Measurements from ENCODE around the gene RNF220.
"Not testable (repeated sequence)": the region's sequence is repeated elsewhere in the genome, so short reads cannot be mapped to it uniquely, and the experiment has no call there.

The RNF220 gene

DNA sequence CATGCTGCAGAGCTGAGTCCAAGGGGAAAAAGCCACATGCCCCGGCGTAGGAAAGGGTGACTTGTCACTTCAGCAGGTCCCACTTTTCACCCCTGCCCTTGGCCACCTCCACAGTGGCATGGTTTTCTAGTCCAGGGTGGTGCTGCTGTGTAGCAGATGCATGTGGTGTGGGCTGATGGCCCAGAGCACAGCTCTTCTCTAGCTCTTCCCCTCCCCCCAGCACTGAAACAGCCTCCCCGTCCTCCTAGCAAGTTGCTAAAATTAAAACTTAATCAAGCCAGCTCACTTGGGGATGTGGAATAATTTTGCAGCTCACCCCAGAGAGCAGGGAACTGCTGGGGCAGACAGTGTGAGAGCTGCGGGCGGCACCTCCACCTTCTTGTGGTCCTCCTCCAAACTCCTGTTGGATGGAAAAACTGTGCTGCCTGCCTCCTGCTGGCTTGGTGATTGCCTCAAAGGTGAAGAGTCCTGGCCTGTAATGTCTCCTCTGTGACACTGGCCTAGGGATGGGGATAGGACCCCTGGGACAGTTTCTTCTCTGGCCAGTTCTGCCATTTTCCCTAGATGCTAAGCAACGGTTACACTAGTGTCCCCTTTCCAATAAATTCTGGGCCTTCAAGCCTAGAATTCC is 91.6 kb downstream of the RNF220 start:
- DNase-seq (ENCODE audit: low read depth), result no peak

DNA sequence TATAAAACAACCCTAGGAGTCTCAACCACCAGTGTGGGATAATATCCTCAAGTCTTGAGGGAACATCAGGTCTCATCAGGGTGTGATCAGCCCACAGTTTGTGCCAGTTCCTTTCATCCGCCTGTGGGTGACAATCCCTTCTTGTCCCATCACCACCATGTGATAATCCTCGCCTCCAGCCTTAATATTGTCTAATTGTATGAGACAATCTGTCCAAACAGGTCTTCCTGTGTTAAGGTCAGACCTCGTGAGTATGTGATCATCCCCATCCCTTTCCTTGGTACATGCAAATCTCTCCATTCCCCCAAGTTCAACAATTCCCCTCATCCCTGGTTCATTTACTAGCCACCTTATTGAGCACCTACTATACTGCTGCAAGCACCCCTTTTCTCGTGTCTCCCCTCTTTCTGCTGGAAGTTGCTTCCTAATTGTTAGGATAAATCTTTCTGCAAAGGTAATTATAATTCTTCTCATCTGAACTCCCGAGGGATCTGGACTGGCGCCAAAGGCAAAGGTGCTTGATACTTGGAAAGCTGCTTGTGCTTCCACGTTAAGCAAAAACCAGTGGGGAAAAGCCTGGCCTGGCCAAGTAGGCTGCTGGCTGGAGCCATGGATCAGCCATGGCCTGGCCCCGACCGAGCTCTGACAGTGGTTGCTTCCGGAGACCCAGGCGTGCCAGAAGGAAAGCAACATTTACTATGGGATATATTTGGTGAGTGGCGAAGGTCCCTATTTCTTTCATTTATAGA is 92.5 kb downstream of the RNF220 start:
- no peak for DNase-seq (ENCODE audit: low read depth)

- DNase-seq (ENCODE audit: low read depth), result no peak
These were observed 94.3 kb downstream of the RNF220 start for GRCh38 chr1:44499306-44499705.

GRCh38 chr1:44500181-44501046 is 95.4 kb downstream of the RNF220 start:
- DNase-seq (ENCODE audit: low read depth), result no peak

DNA sequence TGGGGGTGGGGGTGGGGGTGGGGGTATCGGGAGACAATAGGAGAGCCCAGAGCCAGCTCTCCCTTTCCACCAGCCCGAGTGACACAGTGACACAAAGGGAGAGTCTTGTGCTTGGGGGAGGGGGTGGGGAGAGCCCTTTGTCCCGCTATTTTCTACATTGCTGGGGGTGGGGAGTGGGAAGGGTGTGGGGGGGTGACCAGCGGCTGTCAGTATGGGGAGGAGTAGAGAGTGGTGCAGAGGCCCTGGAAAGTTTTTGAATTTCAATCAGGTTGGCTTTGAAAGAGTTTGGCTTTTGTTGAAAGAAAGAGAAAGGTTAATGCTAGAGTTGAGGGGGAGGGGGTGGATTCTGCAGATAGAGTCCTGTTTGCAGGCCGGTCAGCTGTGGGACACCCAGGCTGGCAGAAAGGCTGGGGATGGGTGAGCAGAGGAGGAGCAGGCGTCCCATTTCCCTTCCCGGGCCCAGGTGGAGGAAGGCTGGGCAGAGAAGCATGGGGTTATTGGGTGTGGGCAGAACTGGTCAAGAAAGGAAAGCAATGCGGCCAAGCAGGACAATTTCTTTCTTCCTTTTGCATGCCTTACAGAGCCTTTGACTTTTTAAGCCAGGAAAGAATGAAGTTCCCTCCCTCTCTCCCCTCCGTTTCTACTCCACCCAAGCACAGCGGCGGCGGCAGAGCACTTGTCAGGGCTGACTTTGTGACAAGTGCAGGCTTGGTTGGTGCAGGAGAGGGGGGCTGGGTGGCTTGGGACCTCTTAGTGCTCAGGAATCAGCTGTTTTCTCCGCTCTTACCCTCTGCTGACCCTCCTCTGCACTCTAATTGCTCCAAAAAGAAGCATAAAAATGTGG is 96.2 kb downstream of the RNF220 start:
- DNase-seq (ENCODE audit: low read depth), result no peak

DNA sequence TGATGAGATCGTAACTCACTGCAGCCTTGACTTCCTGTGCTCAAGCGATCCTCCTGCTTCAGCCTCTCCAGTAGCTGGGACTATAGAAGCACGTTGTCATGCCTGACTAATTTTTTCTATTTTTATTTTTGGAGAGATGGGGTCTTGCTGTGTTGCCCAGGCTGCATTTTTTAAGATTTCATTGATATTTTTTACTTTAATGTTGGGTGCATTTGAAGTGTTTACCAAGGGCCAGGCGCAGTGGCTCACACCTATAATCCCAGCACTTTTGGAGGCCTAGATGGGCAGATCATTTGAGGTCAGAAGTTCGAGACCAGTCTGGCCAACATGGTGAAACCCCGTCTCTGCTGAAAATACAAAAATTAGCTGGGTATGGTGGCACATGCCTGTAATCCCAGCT is 97.8 kb downstream of the RNF220 start:
- DNase-seq (ENCODE audit: low read depth), result not testable (repeated sequence)

GRCh38 chr1:44503625-44504024 is 98.6 kb downstream of the RNF220 start:
- DNase-seq (ENCODE audit: low read depth), result no peak

GRCh38 chr1:44505210-44505993 is 100.3 kb downstream of the RNF220 start:
- DNase-seq (ENCODE audit: low read depth), result no peak

- no peak for DNase-seq (ENCODE audit: low read depth)
These were observed 102.7 kb downstream of the RNF220 start for GRCh38 chr1:44507490-44508396.

DNA sequence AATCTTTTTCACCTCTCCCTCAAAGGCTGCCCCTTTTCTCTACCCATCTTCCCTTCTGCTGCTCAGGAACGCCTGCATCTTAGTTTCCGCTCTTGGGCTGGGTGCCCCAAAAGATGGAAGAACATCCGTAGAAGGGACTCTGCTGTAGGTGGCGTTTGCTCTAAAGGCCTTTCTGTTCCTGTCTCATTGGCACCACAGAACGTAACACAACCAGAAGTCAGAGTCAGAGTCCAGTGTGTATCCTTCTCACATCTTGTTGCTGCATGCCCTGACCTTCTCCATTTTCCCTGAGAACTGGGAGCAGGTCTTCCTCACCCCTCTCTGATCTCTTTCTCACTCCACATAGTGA is 103.3 kb downstream of the RNF220 start:
- DNase-seq (ENCODE audit: low read depth), result no peak

DNA sequence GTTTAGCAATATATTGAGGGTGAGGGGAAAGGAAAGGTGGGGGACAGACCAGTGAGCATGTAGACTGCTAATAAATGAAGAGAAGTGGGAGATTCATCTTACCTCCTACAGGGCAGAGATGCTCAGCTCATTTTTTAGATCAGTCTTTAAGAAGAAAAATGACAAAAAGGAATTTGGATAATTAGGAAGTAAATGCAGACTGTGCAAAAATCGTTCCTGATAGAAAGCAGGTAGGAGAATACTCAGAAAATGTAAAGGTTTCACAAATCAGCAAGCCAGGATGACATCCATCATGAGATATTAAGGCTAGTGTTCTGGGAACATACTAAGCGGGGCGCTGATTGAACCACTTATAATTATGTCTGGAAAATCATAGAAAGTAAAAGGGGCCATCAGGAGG is 106.3 kb downstream of the RNF220 start:
- DNase-seq (ENCODE audit: low read depth), result no peak

GRCh38 chr1:44511769-44512168 is 106.7 kb downstream of the RNF220 start:
- no peak for DNase-seq (ENCODE audit: low read depth)

DNA sequence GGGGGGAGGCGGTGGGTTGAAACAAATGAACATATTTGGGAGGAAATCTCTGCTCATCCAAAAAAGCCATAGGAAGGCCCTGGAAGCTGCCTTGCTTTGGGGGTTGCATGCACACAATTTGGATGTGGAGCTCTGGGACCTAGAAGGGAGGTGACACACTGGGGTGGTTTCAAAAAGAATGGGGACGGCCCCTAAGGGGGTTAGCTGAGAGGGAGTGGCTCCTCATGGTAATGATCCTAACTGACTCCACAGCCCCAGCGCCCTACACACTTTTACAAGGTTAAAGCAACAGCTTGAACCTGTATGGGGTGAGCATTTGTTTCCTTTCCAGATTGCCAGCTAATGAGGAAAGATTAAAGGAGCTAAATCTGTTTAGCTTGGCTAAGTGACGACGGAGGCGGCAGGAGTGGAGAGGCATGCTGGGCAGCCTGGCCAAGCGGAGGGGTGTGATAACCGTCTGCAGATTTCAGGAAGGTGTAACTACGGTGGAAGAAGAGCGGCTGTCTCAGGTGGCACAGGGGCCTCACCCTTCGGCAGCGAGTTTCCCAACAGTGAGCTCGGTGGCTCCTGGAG is 107.3 kb downstream of the RNF220 start:
- DNase-seq (ENCODE audit: low read depth), result no peak

DNA sequence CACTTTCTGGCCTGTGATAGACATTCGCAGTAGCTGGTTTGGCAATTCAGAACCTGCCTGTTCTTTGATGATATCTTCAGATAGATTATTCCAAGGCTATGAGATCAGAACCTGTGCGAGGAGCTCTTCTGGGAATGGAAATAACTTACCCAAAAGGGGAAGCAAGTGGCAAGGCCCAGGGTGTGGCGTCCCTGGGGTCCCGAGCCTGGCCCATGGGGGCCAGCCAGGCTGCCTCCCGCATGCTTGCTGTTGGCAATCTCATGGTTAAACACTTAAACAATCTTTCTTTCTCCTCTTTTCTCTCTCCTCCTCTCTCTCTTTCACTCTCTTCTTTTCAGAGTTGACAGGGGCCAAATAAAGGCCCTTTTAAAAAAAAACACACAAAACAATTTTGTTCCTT is 108.1 kb downstream of the RNF220 start:
- DNase-seq (ENCODE audit: low read depth), result no peak

DNA sequence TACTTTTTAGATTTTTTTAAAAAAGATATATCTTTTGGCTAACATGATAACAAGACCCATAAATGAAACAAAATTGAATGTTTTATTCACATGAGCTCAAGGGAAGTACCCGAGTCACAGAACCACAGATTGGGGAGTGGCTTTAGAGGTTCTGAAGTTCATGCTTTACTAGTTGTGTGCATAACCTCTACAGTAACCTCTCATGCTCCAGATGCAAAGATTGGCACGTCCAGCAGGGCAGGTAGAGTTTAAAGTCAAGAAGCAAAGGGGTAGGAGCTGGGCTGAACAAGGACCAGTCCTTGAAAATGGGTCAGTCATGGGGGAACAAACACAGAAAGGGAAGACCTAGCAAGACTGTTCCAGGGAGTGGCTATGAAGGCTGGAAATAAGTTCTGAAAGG is 109.6 kb downstream of the RNF220 start:
- DNase-seq (ENCODE audit: low read depth), result no peak

DNA sequence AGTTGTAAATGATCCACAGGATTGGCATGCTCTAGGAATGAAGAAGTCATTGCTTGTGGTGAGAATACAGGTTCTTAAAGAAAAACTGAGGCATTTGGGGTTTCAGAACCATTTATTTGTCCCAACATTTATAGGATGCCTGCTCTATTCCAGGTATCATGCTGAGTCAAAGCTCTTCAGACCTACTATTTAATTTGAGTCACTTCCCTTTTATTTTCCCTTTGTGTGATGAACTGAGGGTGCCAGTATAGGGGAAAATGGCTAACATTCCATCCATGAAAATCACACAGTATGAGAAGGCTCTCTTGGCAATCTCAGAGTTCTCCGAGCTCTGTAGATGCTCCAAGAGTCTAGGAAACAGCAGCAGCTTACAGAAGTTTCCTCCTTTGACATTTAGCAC is 110.4 kb downstream of the RNF220 start:
- DNase-seq (ENCODE audit: low read depth), result no peak

GRCh38 chr1:44519035-44519676 is 114.1 kb downstream of the RNF220 start:
- DNase-seq (ENCODE audit: low read depth), result no peak

DNA sequence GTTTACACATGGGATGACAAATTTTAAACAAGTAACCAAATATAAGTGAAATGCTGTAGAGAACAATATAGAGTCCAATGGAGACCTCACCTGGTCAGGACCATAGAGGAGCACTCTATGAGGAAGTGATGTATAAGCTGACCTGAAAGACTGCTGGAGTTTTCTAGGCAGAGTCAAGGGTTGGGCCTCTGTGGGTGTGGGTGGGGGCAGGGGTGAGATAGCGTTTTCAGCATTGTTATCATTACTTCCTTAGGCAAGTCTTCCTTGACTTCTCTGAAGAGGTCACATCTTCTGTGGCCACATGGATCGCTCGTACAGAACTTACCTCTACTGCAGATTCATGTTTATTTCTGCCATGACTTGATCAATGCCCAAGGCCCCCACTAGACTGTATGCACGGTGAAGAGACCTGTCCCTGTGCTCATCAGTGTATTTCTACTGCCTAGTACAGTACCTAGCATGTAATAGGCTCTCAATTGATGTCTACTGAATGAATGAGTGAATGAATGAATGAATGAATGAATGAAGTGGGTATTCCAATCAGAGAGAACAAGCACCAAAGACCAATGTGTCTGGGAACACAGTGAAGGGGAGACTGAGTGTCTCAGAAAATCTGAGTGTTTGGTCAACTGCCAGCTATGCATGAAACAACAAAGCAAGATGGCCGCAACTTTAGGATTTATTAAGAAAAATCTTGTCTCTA is 116.5 kb downstream of the RNF220 start:
- no peak for DNase-seq (ENCODE audit: low read depth)

Data from activated T-cell treated with anti-CD3 and anti-CD28 coated beads for 24 hours (primary cell).